UCSD-AML1 (cell line): ENCODE data around the gene AKR1C1.
"Not testable (repeated sequence)": the region's sequence is repeated elsewhere in the genome, so short reads cannot be mapped to it uniquely, and the experiment has no call there.

Source experiments
- DNase-seq: peaks from one replicate; lab custom pipeline; 2025; ENCODE audit not compliant: unreplicated experiment; lab: John Stamatoyannopoulos, UW

The AKR1C1 gene

DNA sequence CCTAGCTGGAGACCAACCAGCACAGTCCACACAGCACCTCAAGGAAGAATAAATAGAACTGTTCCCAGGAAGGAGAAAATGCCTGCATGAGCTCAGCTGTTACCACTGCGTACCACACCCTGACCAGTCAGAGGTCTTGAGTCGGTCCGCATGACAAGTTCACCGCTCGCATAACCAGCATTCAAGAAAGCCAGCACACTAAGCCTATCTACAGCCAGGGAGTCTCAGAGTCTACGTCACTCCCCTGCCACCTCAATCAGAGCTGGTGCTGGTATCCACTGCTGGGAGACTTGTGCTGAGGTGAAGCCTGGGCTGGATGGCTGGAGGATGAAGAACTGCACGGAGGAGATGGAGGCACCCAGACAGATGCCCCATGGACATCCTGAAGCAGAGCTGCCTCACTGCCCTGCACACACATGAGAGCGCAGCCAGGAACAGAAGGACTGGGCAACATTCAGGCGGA, 19.6 kb downstream of the AKR1C1 start:
- DNase-seq = no peak

DNA sequence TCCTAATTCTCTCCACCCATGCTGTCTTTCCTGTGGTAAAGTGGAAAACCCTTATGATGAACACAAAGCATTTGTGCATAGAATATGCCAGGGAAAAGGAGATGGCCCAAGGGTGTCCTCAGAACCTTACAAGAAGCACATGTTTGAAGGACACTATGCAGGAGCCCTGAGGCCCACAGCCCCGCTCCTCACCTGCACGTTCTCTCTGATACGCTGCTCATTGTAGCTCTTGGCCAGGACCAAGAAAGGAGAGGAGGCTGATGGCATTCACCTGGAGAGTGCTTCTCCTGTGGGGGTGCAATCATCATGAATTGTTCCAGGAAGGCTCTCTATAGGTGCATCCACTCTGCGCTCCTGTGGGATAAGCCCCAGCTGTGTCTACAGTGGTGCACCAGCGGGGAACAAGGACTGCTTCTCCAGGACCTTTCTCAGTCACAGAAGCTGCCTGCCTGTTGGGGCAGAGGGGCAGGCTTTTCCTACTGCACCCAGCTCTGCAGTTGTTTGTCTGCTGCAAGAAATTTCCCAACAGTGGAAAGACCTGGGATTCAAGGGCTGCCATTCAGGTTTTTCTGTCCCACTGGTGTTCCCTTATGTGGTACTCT, 20.5 kb downstream of the AKR1C1 start:
- DNase-seq = no peak

DNA sequence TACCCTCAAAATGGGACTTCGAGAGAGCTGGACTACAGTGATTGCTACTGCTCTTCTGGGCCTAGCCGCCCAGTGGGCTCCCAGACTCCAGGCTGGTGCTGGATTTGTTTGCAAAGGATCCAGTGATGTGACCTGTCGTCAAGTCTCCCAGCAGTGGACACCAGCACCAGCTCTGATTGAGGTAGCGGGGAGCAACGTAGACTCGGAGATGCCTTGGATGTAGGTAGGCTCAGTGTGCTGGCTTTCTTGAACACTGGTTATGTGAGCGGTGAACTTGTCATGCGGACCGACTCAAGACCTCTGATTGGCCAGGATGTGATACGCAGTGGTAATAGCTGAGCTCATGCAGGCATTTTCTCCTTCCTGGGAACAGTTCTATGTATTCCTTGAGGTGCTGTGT, 21.0 kb downstream of the AKR1C1 start:
- DNase-seq = no peak

DNA sequence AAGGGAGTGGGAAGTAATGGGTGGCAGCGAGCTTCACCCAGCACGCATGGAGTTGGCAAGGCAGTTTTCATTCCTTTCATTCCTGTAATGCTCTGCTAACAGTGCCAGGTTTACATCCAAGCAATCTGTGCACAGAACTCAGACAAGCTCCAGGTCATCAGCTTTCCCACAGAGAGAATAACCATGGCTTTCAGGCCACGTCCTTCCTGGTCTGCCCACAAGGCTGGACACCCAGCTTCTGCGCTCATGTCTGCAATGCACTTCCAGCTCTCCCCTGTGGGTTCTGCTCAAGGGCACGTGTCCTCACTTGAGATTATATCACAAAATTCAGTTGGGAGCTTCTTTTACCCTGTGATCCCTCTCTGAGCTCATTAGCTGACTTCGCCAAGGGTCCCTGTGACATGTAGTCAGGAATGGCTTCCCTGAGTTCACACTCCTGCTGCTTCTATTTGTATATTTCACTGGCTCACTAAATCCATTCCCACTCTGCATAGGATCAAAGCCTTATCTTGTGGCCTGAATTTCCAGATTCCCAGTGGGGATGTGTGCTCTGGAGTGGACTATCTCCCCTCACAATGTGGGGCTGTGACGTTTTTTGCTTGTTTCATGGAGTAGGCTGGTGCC, 21.9 kb downstream of the AKR1C1 start:
- no peak for DNase-seq

DNA sequence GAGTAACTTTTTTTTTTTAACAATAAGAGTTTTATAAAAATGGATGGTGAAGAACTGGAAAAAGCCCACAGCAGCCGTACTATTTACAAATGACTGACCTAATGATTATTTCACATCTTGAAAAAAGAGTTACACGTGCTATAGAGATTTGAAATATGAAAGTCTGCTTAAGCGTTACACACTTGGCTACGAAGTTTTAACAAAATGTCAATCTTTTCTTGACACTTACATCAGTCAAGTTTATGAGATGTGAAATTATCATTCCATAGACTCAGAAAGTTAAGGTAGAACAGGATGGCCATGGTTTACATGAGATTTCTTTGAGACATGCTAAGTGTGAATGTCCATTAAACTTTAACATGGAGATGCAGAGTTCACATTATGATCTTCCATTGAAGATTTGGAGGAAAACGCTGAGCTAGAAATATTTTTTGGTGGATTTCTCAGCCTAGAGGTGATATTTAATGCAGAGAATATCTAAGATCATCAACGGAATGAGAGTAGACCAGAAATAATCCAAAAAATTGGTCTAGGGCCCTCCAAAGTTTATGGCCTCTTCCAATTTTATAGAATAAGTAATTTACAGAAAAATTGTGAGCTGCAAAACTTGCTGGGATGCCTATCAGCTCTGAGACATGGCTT, 24.9 kb downstream of the AKR1C1 start:
- DNase-seq = not testable (repeated sequence)

DNA sequence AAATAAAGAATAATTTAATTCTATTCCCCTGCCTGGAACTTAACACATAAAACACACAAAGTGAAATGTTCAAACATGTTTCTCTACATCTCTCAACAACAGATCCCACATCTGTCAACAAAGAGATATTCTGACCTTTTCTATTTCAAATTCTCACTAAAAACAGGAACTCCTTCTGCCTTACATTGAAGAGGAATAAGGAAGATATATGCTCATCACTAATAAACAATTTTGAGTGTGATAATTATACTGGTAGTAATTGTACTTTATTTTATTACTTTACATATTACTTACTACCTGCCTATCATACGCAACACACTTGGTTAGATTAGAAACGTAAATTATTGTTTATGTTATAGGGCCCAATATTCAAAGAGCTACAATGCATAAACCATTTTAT, 27.0 kb downstream of the AKR1C1 start:
- no peak for DNase-seq

DNA sequence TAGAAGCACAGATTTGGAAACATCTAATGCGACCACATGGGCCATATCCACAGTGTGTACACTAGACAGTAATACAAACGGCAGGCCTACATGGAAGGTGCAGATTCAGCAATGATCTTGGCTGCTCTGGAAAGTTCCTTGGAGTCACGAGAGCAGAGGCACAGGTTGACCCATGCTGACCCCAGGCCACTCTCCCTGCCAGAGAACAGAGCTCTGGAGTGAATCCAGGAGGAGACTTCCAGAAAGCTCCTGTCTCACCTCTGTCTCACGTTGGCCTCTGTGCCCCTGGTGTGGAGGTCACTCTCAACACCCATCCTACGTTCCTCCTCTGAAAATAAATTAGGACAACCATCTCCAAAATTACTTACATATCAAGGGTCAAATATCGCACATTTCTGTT, 28.2 kb downstream of the AKR1C1 start:
- not testable (repeated sequence) for DNase-seq

DNA sequence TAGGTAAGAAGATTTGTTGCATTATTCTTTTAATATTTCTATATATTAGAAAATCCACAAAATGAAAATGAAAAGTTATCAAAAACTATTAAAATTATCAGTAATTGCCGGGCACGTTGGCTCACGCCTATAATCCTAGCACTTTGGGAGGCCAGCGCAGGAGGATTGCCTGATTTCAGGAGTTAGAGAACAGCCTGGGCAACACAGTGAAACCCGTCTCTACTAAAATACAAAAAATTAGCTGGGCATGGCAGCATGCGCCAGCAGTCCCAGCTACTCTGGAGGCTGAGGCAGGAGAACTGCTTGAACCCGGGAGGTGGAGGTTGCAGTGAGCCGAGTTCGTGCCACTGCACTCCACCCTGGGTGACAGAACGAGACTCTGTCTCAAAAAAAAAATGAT, 29.3 kb downstream of the AKR1C1 start:
- DNase-seq = not testable (repeated sequence)

DNA sequence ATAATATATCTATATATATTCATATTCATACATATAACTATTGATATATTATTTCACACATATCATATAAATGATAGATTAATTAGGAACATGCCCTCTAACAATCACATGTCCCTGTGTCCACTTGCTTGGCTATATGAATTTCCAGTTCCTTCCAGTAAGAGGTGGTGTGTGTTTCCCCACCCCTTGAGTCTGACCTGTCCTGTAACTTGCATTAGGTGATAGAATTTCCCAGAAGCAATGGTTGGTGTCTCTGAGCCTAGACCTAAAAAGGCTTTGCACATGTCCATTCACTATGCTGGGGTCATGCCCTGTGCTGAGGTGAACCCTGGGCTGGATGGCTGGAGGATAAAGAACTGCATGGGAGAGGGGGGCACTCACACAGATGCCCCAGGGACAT, 31.0 kb downstream of the AKR1C1 start:
- not testable (repeated sequence) for DNase-seq

DNA sequence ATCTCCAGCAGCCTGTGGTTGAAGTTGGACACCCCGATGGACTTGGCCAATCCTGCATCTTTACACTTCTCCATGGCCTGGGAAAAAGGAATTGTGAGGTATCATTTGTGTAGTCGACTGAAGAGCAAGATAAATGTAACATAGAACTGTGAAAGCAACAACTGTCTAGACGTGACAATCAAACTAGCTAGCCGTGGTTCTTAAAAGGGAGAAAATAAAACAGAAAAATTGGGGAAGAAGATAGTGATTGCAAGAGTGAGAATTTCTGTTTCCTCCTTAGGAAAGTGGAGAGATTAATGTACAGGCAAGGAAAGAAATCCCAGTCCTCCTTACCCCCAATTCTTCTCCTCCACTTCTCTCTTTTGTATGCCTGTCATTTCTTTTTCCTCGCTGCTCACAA, 35.5 kb downstream of the AKR1C1 start:
- no peak for DNase-seq

DNA sequence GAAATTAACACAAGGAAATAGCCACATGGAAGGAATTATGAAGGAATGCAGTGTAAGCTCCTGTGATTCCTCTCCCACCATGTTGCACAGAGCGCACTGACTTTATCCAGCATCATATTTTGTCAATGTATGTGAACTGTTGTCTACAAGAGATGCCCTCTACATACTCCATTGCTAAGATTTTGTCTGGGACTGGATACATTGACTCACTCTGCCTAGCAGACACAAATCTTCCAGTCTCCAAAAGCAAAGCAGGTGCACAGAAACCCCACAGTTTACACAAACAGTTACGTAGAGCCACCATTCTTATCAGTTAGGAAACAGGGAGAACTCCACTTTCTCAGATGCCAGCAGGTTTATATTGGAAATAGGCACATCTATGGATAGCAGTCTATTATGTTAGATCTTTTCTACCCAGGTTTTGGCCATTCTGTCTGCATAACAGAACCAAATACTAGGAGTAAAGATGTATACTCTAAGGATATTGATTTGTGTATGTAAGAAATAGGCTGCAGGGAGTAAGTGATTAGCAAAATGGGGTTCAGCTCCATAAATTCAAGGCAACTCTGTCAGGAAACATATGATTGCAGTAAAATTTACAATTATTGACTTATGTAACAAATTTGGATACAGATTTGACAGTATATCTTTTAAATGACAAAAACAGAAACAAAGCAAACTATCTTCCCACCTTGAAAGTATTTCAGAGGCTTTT, 39.0 kb downstream of the AKR1C1 start:
- DNase-seq = no peak

DNA sequence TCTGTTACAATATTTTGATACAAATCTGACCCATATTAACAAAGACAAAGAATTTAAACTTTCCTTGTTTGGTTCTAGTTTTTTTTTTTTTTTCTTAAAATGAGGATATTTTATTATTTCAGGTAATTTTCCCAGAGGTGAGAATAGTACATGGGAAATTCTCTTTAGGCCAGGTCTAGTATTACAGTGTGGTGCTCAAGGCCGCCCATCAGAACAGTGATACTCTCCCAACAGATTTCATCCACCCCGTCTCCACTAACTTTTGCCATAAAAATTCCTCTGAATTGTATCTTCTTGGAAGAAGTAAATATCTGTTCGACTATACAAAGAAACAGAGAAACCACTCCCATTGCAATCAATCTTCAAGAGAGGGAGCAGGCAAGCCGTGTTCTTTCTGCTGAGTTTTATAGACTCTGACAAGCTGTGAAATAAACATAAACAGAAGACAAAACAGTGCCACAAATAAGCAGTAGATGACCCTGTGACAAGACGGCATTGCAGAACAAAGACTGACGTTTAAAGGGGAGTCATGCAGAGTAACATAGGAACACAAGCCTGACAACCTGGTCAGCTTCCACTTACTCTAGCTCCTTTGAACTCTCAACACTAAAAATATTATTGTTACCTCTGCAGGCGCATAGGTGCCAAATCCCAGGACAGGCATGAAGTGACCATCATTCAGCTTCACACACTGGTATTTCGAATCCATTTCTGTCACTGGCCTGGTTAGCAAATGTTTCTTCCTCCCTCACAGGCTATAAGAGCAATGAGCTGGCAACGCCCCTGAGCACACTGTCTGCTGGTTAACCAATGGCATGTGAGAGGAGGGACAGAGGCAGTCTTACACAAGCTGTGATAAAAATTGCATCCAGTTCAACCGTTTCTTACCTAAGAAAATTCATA, 40.2 kb downstream of the AKR1C1 start, which contains the start of gene AKR1C2:
Gene AKR1C2, minus strand, starts transcription at position 731 of the 903 bp plus-strand sequence. Its CDS starts 22 bp downstream, at position 709.
- not testable (repeated sequence) for DNase-seq

DNA sequence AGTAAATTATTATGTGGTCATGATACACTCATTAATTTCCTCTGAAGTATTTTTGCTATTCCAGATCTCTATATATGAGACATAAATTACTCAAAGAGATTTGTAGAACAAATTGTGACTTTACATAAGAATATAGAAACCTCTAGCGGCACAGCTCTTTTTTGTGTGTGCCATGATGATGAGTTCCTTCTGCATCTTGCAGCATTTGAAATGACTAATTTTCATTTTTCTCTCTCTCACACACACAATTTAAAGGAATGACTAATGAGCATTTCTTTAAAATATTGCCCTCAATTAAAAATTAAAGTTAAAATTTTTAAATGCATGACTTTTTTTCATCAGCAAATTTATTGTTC, 40.8 kb downstream of the AKR1C1 start:
- not testable (repeated sequence) for DNase-seq

DNA sequence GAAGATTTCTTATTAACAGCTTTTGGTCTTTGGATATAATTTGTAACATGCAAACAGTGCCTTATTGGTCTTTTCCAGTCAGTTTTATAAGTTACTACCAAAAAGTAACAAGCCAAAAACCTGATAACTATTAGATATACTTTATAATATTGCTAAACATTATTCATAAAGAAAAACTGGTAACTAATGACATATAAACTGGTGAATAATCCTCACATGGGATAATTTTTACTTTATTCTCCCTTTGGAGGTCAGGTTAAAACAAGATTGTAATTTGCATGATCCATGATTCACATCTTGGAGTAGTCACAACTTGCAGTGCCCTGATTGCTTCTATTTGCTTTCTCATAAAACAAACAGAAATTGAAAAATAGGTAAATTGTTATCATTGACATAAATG, 41.3 kb downstream of the AKR1C1 start:
- not testable (repeated sequence) for DNase-seq

DNA sequence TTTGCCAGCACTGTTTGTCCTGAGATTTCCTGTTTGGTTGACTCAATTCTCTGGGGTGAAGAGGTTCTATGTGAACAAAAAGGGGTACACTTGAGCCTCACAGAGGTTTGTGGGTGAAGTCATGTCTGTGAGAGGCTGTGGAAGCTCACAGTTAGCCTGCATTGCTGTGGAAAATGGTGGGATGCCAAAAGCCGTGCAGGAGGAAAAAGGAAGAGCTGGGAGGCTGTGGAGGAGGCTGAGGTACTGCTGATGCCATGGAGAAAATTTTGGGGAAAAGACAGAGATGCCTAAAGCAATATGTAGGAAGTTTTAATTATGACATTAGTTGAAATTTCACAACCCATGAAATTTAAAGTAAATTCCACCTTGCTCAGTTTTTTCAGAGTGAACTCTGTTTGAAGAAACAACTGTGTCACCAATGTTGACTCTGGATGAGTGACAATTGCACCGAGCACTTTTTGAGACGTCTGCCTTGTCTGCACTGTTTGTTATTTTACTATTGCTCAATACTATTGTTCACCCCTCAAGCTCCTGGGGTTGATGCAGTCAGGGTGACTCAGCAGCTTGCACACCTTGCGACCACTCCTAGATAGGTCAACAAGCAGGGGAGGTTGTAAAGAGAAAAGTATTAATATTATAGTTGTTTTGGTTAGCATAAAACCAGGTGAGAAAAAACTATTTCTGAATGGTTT, 45.8 kb downstream of the AKR1C1 start:
- DNase-seq = not testable (repeated sequence)

DNA sequence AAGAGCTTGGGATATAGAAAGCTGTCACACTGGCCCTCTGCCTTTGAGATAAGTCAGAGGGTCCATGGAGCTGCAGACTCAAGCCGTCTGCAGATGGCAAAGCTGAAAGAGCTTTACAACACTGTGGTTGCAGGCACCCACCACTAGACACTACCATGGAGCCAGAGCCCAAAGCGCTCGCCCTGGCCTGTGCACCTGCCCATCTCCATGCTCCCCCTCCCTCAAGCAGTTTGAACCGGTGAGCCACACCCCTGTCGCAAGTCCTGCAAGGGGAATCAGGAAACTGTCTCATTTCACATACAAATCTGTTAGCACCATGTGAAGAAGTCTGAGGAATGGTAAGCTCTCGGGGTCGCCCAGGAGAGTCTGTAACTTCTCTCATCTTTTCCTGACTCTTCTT, 46.8 kb downstream of the AKR1C1 start:
- DNase-seq = not testable (repeated sequence)

DNA sequence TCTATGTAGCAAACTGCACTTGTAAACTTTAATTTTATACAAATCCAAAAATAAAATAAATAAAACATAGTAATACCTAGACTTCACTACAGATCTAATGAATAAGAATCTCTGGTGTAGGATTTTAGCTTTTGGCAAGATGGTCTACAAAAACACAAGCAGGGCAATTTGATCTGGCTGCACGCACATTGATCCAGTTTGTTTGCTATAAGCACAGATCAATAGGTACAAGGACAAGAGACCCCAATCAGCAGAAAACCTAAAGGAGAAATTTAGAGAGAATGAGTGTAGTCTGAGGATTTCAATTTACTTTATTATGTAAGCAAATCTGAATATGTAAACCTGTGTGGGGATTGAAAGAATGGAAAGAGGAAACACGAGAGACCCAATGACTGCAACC, 48.2 kb downstream of the AKR1C1 start:
- DNase-seq = not testable (repeated sequence)

DNA sequence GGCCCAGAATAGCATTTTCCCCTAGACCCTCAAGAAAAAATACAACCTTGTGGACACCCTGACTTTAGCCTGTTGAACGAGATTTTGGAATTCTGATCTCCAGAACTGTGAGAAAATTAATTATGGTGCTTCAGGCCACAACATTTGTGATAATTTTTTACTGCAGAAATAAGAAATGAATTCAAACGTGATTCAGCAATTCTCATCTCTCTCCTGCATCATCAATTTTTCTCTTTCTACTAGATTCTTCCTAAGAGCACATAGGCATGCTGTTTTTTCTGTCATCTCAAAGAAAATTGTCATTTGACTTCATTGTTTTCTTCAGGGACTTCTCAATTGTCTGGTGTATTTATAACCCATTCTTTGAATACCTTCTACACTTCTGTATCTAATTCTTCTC, 49.4 kb downstream of the AKR1C1 start:
- DNase-seq = no peak

DNA sequence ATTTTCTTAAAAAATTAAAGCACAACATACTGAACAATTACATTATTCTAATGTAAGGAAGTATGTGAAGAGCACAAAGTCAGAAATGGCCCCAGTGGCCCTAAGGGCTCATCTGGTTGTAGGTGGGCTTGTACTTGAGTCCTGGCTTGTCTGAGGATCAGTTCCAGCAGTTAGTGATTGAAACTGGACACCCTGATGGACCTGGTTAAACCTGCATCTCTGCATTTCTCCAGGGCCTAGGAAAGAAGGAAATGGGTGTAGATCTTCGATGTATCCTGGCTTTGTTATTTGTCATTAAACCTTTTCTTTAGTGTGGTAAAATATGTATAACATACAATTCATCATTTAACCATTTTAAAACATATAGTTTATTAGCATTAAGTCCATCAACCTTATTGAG, 50.2 kb downstream of the AKR1C1 start:
- DNase-seq = no peak
